Measurements from ENCODE around the gene PREX1. TPM values are rescaled to one million over a fixed set of nuclear protein-coding genes. Genes with fewer than 3 reads are reported as not detected.
"Not testable (repeated sequence)": the region's sequence is repeated elsewhere in the genome, so short reads cannot be mapped to it uniquely, and the experiment has no call there.

The PREX1 gene
- total RNA-seq, 1 donor from 2014 or later: 68.2 TPM

DNA sequence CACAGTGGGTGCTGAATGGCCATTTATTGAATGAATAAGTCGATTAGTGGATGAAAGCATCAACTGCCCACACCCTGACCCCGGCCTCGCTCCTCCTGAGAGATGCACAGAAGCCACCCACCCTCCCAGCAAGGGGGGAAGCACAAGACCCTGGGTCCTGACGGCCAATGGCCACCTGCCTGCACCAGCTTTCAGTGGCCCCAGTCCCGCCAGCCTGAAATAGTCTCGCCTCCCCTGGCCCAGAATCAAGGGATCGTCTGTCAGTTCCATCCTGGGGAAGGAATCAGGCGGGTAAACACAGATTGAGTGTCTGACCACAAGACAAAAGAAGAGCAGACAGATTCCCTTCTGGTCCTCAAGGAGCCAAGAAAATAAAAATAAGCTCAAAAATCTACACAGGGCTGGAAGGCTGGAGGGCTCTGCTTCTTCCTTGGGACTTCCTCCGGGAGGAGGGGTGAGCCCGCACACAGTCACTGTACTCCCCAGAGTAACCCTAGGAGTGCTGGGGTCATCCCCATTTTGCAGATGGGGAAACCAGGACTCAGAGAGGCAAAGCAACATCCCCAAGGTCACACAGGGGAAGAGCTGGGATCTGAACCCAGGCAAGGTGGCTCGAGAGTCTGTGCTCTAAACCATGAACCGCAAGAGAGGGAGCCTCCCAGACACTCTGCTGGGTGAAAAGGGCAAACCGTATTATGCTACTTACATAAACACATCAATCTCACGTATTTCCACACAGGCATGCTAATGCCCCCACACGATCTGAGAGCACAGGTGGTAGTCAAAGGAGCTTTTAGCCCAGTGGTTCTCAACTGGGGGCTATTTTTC, 7.8 kb downstream of the PREX1 start:
- no peaks in the 10 kb centered on the region for H3K9me3 Mint-ChIP-seq
- H3K27me3 Mint-ChIP-seq (ENCODE audit: insufficient read depth): no peaks in the 10 kb centered on the region
- no peak overlapping the region for H3K4me3 Mint-ChIP-seq
- DNase-seq (ENCODE audit: low spot score): no peak
- peaks cover 34% of the 10 kb centered on the region for H3K36me3 Mint-ChIP-seq (ENCODE audit: low read depth)
- H3K27ac Mint-ChIP-seq: peak overlapping the region; percentile 96
- intact Hi-C loops (cut with micrococcal nuclease): loop anchor here (5.0 kb wide), 2 partner anchors 103 to 987 kb away; no protein-coding TSS in a partner anchor
- H3K4me1 Mint-ChIP-seq (ENCODE audit: low read depth): peaks cover 88% of the 10 kb centered on the region

DNA sequence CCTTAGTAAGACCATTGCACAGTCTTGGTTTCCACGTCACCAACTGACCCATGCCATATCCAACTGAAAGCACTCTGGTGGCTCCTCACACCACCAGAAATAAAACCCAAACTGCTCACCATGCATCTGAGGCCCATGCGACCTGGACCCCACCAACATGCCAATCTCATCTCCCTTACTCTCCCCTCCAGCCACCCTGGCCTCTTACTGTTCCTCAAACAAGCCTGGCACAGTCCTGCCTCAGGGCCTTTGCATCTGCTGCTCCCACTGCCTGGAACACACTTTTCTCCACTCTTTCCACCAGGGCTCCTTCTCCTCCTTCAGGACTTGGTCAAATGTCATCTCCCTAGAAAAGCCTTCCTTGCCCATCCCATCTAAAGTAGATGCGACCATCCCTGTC, 8.7 kb downstream of the PREX1 start:
- DNase-seq (ENCODE audit: low spot score): no peak
- Mint-ChIP-seq H3K27me3 (ENCODE audit: insufficient read depth) (no peaks in the 10 kb centered on the region), H3K27ac (peak overlapping the region; percentile 96), H3K9me3 (no peaks in the 10 kb centered on the region), H3K36me3 (ENCODE audit: low read depth) (peaks cover 35% of the 10 kb centered on the region), H3K4me1 (ENCODE audit: low read depth) (peaks cover 78% of the 10 kb centered on the region), H3K4me3 (peak overlapping the region; percentile 56)
- intact Hi-C loops (cut with micrococcal nuclease): no loop called here

DNA sequence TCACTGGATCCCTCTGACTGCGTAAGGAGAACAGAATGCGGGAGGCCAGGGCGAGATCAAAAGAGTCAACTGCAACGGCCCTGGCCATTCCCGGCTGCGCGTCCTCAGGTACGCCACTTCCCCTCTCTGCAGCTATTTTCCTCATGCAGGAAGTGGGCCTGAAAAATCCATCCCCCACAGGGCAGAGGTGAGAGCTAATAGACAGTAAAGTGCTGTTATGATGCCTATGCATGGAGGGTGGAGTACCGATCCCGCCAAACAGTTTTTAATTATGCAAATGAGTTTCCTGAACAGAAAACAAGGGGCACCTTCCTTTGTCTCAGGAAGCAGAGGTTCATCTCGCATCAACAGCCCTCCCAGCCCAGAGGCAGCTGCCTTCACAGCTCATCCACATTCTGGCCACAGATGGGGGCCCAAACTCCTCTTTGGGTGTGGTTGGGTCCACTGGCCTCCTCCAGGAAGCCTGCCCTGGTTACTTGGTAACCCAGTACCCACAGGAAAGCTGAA, 9.3 kb downstream of the PREX1 start:
- Mint-ChIP-seq H3K36me3 (ENCODE audit: low read depth) (peaks cover 35% of the 10 kb centered on the region), H3K4me3 (peak overlapping the region; percentile 56), H3K27ac (peak overlapping the region; percentile 96), H3K27me3 (ENCODE audit: insufficient read depth) (no peaks in the 10 kb centered on the region), H3K4me1 (ENCODE audit: low read depth) (peaks cover 73% of the 10 kb centered on the region), H3K9me3 (no peaks in the 10 kb centered on the region)
- intact Hi-C loops (cut with micrococcal nuclease): no loop called here
- peak; percentile 16 for DNase-seq (ENCODE audit: low spot score)

DNA sequence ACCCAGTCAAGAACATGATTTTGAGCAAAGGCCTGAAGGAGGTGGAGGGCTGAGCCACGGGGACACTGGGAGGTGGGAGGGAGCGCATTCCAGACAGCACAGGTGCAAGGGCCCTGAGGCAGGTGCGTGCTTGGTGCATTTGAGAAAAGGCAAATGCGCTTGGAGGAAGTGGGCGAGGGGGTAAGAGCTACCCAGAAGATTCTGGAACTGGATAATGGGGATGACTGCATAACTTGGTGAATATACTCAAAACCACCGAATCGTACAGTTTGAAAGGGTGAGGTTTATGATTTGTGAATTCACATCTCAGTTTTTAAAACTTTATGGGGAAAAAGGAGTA, 9.8 kb downstream of the PREX1 start:
- no peak for DNase-seq (ENCODE audit: low spot score)
- Mint-ChIP-seq H3K9me3 (no peaks in the 10 kb centered on the region), H3K27ac (peak overlapping the region; percentile 96), H3K36me3 (ENCODE audit: low read depth) (peaks cover 35% of the 10 kb centered on the region), H3K4me1 (ENCODE audit: low read depth) (peaks cover 67% of the 10 kb centered on the region), H3K27me3 (ENCODE audit: insufficient read depth) (no peaks in the 10 kb centered on the region), H3K4me3 (peak overlapping the region; percentile 56)
- intact Hi-C loops (cut with micrococcal nuclease): no loop called here

DNA sequence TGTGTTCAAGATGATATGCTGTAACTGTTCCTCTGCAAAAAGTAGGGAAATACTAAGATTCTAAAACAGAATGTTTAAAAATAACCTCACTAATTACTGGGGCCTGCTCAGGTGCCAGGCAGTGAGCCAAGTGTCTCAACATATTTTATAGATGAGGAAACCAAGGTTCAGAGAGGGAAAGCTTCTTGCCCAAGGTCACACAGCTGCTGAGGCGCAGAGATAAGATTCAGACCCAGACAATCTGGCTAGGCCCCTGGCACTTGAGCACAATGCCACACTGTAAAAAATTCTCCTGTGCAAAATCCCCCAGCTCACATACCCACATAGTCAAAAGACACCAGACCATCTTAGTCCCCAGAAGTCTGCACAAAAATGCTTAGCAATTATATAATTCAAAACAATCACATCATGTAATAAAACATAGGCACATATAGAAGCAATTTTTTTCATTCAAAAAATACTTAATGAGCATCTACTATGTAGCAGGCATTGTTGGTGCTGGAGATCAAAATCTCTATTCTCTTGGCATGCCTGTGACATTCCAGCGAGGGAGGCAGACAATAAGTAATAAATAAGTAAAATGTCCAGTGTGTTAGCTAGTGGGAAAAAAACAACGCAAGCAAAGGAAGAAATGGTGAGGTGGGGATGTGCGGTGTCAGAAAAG, 10.3 kb downstream of the PREX1 start:
- intact Hi-C loops (cut with micrococcal nuclease): no loop called here
- H3K27ac Mint-ChIP-seq: peak overlapping the region; percentile 96
- H3K36me3 Mint-ChIP-seq (ENCODE audit: low read depth): peaks cover 35% of the 10 kb centered on the region
- DNase-seq (ENCODE audit: low spot score): no peak
- no peaks in the 10 kb centered on the region for H3K27me3 Mint-ChIP-seq (ENCODE audit: insufficient read depth)
- H3K9me3 Mint-ChIP-seq: no peaks in the 10 kb centered on the region
- peaks cover 62% of the 10 kb centered on the region for H3K4me1 Mint-ChIP-seq (ENCODE audit: low read depth)
- peak overlapping the region; percentile 56 for H3K4me3 Mint-ChIP-seq

DNA sequence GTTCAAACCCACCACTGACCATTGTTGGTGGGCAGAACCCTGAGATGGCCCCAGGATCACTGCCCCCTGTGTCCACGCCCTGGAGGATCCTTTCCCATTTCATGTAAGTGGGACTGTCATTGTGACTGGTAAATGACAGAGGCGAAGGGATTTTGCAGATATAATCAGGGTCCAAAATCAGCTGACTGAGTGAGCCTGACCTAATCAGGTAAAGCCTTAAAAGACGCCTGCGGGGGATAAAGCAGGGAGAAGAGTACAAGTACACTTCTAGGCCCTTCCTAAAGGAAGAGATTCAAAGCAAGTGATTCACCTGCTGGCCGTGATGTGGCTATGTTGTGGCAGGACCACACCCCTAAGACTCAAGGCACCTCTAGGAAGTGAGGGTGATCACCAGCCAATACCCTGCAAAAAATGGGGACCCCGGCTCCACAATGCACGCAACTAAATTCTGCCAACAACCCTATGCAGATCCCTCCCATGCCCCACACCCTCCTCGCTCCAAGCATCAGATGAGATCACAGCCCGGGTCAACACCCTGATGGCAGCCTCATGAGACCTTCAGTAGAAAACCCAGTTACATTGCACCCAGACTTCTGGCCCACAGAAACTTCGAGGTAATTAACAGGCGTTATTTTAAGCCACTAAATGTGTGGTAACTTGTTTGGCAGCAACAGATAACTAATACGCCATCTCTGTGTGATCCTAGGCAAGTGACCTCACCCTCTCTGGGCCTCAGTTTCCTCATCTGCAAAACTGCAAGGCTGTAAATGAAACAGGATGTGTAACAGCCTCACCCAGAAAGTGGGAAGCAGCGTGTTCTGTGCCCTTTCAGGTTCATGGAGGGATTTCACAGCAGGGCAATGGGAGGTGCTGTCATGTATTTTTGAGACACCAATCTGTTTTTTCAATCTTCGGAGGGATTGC, 11.3 kb downstream of the PREX1 start:
- Mint-ChIP-seq H3K27me3 (ENCODE audit: insufficient read depth) (no peaks in the 10 kb centered on the region), H3K4me3 (no peak overlapping the region), H3K27ac (peak overlapping the region; percentile 96), H3K4me1 (ENCODE audit: low read depth) (peaks cover 58% of the 10 kb centered on the region), H3K36me3 (ENCODE audit: low read depth) (peaks cover 38% of the 10 kb centered on the region), H3K9me3 (no peaks in the 10 kb centered on the region)
- DNase-seq (ENCODE audit: low spot score): no peak
- intact Hi-C loops (cut with micrococcal nuclease): no loop called here

DNA sequence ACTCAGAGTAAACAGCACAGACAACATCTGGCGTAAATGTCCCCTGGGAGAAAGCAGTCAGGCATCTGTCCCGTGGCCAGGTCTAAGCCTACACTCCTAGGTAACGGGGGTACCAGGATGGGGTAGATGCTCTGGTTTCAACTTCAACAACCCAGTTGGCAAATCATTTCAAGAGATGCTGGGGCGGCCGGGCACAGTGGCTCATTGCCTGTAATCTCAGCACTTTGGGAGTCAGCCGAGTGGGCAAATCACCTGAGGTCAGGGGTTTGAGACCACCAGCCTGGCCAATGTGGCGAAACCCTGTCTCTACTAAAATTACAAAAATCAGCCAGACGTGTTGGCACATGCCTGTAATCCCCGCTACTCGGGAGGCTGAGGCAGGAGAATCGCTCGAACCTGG, 12.3 kb downstream of the PREX1 start:
- Mint-ChIP-seq H3K4me1 (ENCODE audit: low read depth) (peaks cover 52% of the 10 kb centered on the region), H3K27ac (no peak overlapping the region), H3K36me3 (ENCODE audit: low read depth) (peaks cover 41% of the 10 kb centered on the region), H3K4me3 (no peak overlapping the region), H3K27me3 (ENCODE audit: insufficient read depth) (no peaks in the 10 kb centered on the region), H3K9me3 (no peaks in the 10 kb centered on the region)
- DNase-seq (ENCODE audit: low spot score): no peak
- intact Hi-C loops (cut with micrococcal nuclease): no loop called here

DNA sequence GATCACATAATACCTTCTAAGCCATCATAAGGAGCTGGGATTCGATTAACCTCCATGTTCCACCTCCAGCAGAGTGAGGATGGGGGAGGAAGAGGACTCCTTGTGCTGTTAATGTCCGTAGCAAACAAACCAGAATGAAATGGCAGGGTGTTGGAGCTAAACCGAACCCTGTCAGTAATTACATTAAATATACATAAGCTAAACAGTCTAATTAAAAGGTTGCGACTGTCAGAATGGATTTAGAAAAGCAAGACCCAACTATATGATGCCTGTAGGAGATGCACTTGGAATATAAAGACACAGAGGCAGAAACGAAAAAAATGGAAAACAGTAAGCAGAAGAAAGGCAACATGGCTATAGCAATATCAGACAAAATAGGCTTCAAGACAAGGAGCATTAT, 13.2 kb downstream of the PREX1 start:
- peaks cover 49% of the 10 kb centered on the region for H3K4me1 Mint-ChIP-seq (ENCODE audit: low read depth)
- no peaks in the 10 kb centered on the region for H3K27me3 Mint-ChIP-seq (ENCODE audit: insufficient read depth)
- peak overlapping the region; percentile 9 for H3K27ac Mint-ChIP-seq
- no peak for DNase-seq (ENCODE audit: low spot score)
- intact Hi-C loops (cut with micrococcal nuclease): no loop called here
- no peaks in the 10 kb centered on the region for H3K9me3 Mint-ChIP-seq
- peaks cover 37% of the 10 kb centered on the region for H3K36me3 Mint-ChIP-seq (ENCODE audit: low read depth)
- H3K4me3 Mint-ChIP-seq: no peak overlapping the region

DNA sequence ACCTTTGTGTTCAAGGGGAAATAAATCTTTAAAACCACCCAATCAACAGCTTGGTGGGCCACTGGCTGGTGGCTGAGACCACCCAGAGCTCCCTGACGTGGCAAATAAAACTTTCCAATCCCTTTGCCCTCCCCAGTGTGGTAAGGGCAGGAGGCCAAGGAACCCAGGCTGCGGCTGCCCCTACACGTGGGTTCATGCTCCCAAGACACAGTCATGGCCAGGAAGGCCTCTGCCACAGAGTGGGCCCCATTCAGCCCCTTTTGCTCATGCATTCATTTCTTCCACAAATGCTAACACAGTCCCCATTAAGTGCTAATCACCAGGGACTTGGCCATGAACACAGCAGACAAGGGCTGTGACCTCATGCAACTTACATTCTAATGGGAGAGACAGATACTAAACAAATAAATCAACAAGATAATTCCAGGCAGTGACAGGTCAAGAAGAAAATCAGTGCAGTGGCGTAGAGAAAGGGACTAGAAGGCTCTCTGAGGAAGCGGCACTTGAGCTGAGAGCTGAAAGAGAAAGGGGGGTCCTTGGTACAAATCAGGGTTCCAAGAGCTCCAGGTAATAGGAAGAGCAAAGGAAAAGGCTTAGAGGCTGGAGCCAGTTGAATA, 13.8 kb downstream of the PREX1 start:
- intact Hi-C loops (cut with micrococcal nuclease): no loop called here
- Mint-ChIP-seq H3K9me3 (no peaks in the 10 kb centered on the region), H3K4me3 (no peak overlapping the region), H3K27ac (no peak overlapping the region), H3K36me3 (ENCODE audit: low read depth) (peaks cover 34% of the 10 kb centered on the region), H3K27me3 (ENCODE audit: insufficient read depth) (no peaks in the 10 kb centered on the region), H3K4me1 (ENCODE audit: low read depth) (peaks cover 46% of the 10 kb centered on the region)
- DNase-seq (ENCODE audit: low spot score): no peak

DNA sequence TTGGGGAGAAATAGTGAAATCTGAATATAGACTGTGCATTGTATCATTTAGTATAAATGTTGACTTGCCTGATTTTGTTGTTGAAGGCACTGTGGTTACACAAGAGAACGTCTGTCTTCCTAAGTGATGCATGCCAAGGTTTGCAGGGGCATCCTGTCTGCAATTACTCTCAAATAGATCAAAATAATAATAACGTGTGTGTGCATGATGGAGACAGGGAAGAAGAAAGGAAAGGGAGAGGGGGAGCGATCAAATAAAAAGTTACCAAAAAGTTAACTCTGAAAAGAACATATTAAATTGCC, 14.4 kb downstream of the PREX1 start:
- no peak overlapping the region for H3K27ac Mint-ChIP-seq
- H3K4me3 Mint-ChIP-seq: no peak overlapping the region
- H3K27me3 Mint-ChIP-seq (ENCODE audit: insufficient read depth): no peaks in the 10 kb centered on the region
- peaks cover 44% of the 10 kb centered on the region for H3K4me1 Mint-ChIP-seq (ENCODE audit: low read depth)
- peaks cover 6% of the 10 kb centered on the region for H3K9me3 Mint-ChIP-seq
- no peak for DNase-seq (ENCODE audit: low spot score)
- peaks cover 37% of the 10 kb centered on the region for H3K36me3 Mint-ChIP-seq (ENCODE audit: low read depth)
- intact Hi-C loops (cut with micrococcal nuclease): no loop called here

DNA sequence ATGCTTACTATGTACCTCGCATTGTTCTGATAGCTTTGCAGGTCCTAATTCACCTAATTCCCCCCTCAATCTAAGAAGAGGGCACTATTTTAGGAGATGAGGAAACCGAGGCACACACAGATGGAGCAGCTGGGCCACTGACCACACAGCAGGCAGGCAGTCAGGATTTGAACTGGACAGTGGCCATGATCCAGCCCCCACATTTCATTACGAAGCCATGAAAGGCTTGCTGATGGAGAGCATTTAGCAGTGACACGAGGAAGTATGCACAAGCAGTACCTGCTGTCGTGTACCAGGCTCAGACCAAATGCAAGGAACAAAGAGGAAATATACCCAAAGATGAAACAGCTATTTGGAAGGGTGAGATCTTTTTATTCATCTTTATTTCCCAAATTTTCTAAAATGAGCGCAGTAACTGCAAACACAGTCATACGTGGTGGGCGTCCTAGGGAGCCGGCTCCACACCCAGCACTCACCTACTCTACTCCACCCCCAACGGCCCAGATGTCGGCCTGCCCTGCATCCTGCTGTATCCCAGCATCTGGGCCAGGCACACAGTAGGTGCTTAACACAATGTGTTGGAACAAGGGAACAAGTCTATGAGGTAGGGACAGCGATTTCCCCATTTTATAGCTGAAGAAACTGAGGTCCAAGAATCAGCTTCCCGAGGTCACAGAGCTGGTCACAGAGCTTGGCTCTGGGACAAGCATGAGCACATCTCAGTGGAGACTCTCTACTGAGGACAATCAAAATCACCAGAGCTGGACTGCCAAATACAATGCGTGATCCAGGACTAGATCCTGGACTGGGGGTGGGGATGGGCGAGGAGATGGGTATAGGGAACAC, 15.0 kb downstream of the PREX1 start:
- H3K9me3 Mint-ChIP-seq: peaks cover 7% of the 10 kb centered on the region
- intact Hi-C loops (cut with micrococcal nuclease): no loop called here
- H3K36me3 Mint-ChIP-seq (ENCODE audit: low read depth): peaks cover 39% of the 10 kb centered on the region
- peaks cover 38% of the 10 kb centered on the region for H3K4me1 Mint-ChIP-seq (ENCODE audit: low read depth)
- no peak overlapping the region for H3K4me3 Mint-ChIP-seq
- no peaks in the 10 kb centered on the region for H3K27me3 Mint-ChIP-seq (ENCODE audit: insufficient read depth)
- no peak for DNase-seq (ENCODE audit: low spot score)
- no peak overlapping the region for H3K27ac Mint-ChIP-seq

DNA sequence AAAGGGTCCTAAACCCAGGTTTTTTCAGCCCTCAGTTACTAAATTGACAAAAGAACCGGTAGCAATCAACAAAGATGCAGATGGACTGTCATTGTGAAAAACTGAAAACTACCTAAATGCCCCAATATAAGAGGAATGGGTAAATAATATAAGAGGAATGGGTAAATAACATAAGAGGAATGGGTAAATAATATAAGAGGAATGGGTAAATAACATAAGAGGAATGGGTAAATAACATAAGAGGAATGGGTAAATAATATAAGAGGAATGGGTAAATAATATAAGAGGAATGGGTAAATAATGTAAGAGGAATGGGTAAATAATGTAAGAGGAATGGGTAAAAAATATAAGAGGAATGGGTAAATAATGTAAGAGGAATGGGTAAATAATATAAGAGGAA, 15.7 kb downstream of the PREX1 start:
- intact Hi-C loops (cut with micrococcal nuclease); H3K4me3 Mint-ChIP-seq; DNase-seq (ENCODE audit: low spot score); H3K27me3 Mint-ChIP-seq (ENCODE audit: insufficient read depth); H3K27ac Mint-ChIP-seq: not testable (repeated sequence)
- peaks cover 31% of the 10 kb centered on the region for H3K4me1 Mint-ChIP-seq (ENCODE audit: low read depth)
- peaks cover 39% of the 10 kb centered on the region for H3K36me3 Mint-ChIP-seq (ENCODE audit: low read depth)
- peaks cover 13% of the 10 kb centered on the region for H3K9me3 Mint-ChIP-seq
